Gastroesophageal sphincter (tissue), 4 donors: Measurements from ENCODE around the gene HK2. TPM values are rescaled to one million over a fixed set of nuclear protein-coding genes. Genes with fewer than 3 reads are reported as not detected.

Experiments
- ATAC-seq: fragments of 150-250 bp; one replicate; pipeline ENCODE4 v1.9.1; 2016; ENCODE audit warnings: mild to moderate bottlenecking, moderate library complexity
- H3K27ac ChIP-seq, 4 donors: fragments of 200-600 bp; sonication (generic) in 3 of 4; 1 replicate in 3 of 4; 2 replicates in 1 of 4; pipeline ENCODE4 v1.5.1; 2016 to 2019
- H3K27me3 ChIP-seq: fragments of 200-600 bp; sonication (generic); one replicate; pipeline ENCODE4 v1.5.1; 2019
- H3K36me3 ChIP-seq, 2 donors: fragments of 200-600 bp; sonication (generic); one replicate each; pipeline ENCODE4 v1.5.1; 2019; ENCODE audit warnings: control low read depth in 1 of 2
- H3K4me1 ChIP-seq, 3 donors: fragments of 200-600 bp; sonication (generic); 1 replicate in 2 of 3; 2 replicates in 1 of 3; pipeline ENCODE4 v1.5.1; 2016 to 2019; ENCODE audit warnings: control low read depth in 2 of 3
- H3K4me3 ChIP-seq, 2 donors: fragments of 200-600 bp; sonication (generic); one replicate each; pipeline ENCODE4 v1.5.1; 2019; ENCODE audit warnings: mild to moderate bottlenecking in 1 of 2, moderate library complexity in 1 of 2
- H3K9me3 ChIP-seq, 3 donors: fragments of 200-600 bp; sonication (generic); one replicate each; pipeline ENCODE4 v1.5.1; 2017 to 2019; ENCODE audit warnings: control low read depth in 2 of 3
- CTCF ChIP-seq, 4 experiments: fragments of 200-600 bp in 2 of 4; fragments of 450-650 bp in 2 of 4; sonication (generic) in 1 of 4; IDR thresholded peaks; one replicate each; pipeline ENCODE4 v1.5.1; 2017 to 2019; ENCODE audit warnings: antibody characterized with exemption in 4 of 4, mild to moderate bottlenecking in 2 of 4, moderate library complexity in 2 of 4
- EP300 ChIP-seq: sonication (generic); formaldehyde crosslinking; IDR thresholded peaks from one replicate; pipeline ENCODE4 v1.6.1; 2017; ENCODE audit warnings: antibody characterized with exemption, mild to moderate bottlenecking
- POLR2A ChIP-seq, 2 donors: fragments of 450-650 bp; IDR thresholded peaks; one replicate each; pipeline ENCODE4 v1.6.1; 2017; ENCODE audit warnings: antibody characterized with exemption in 2 of 2, mild to moderate bottlenecking in 2 of 2, moderate library complexity in 1 of 2
- POLR2AphosphoS5 ChIP-seq: sonication (generic); formaldehyde crosslinking; IDR thresholded peaks from one replicate; pipeline ENCODE4 v1.6.1; 2017; ENCODE audit warnings: antibody characterized with exemption
- WGBS, 2 donors: methylation state at CpG; one replicate each; pipeline ENCODE4 v1.1.5; 2018; ENCODE audit warnings: low coverage in 1 of 2; 5-methylcytosine and 5-hydroxymethylcytosine counted together
- total RNA-seq, 4 donors: library from RNA; depleted of rRNA; stranded (reverse); fragments of >200 nt; gene quantifications; one replicate each; pipeline ENCODE4 v1.1.0, GENCODE V29; 2016

Gene HK2
- total RNA-seq, 4 donors from 2014 or later = 0.82 to 6.1 (median 2.1) TPM

GRCh38 chr2:74925361-74925786 is 91.4 kb downstream of the HK2 start:
- no peak for ATAC-seq
- Histone ChIP-seq H3K4me1 (no peaks in the 10 kb centered on the region), H3K9me3 (peaks cover 0 to 9% (median 0%) of the 10 kb centered on the region in 3 donors), H3K27ac (no peak overlapping the region), H3K4me3 (no peak overlapping the region), H3K36me3 (peaks cover 0 to 5% of the 10 kb centered on the region in 2 donors), H3K27me3 (peaks cover 11% of the 10 kb centered on the region)
- WGBS, 2 donors = 70 to 71% methylated on average over 2 of the region's 2 CpGs
- TF ChIP-seq EP300 (no peak), CTCF (IDR thresholded peaks at IDR 0.05) (no peak), POLR2AphosphoS5 (no peak), POLR2A (IDR thresholded peaks at IDR 0.05) (no peak)

- WGBS, 2 donors = 80 to 92% methylated on average over 1 to 2 of the region's 5 CpGs
- Histone ChIP-seq H3K36me3 (peaks cover 0 to 8% of the 10 kb centered on the region in 2 donors), H3K9me3 (no peaks in the 10 kb centered on the region), H3K27me3 (no peaks in the 10 kb centered on the region), H3K4me1 (no peaks in the 10 kb centered on the region), H3K4me3 (no peak overlapping the region), H3K27ac (no peak overlapping the region)
- TF ChIP-seq POLR2A (IDR thresholded peaks at IDR 0.05) (no peak), POLR2AphosphoS5 (no peak), CTCF (IDR thresholded peaks at IDR 0.05) (no peak), EP300 (no peak)
- no peak for ATAC-seq
Measured at GRCh38 chr2:74927621-74928020, 93.7 kb downstream of the HK2 start.

GRCh38 chr2:74930811-74931486 is 97.0 kb downstream of the HK2 start:
- peaks cover 0 to 14% of the 10 kb centered on the region in 2 donors for H3K36me3 ChIP-seq
- ATAC-seq = no peak
- no peaks in the 10 kb centered on the region for H3K9me3 ChIP-seq
- TF ChIP-seq POLR2A (IDR thresholded peaks at IDR 0.05) (no peak), POLR2AphosphoS5 (no peak), CTCF (IDR thresholded peaks at IDR 0.05) (no peak), EP300 (no peak)
- H3K4me1 ChIP-seq = no peaks in the 10 kb centered on the region
- H3K27ac ChIP-seq = no peak overlapping the region
- WGBS, 2 donors = 86% methylated on average over 8 of the region's 8 CpGs
- H3K27me3 ChIP-seq = no peaks in the 10 kb centered on the region
- no peak overlapping the region for H3K4me3 ChIP-seq

GRCh38 chr2:74931940-74932339 is 98.0 kb downstream of the HK2 start:
- Histone ChIP-seq H3K4me1 (no peaks in the 10 kb centered on the region), H3K9me3 (no peaks in the 10 kb centered on the region), H3K27me3 (no peaks in the 10 kb centered on the region), H3K36me3 (peaks cover 0 to 14% of the 10 kb centered on the region in 2 donors), H3K27ac (no peak overlapping the region), H3K4me3 (no peak overlapping the region)
- 81 to 83% methylated on average over 2 of the region's 2 CpGs for WGBS, 2 donors
- TF ChIP-seq EP300 (no peak), POLR2AphosphoS5 (no peak), POLR2A (IDR thresholded peaks at IDR 0.05) (no peak), CTCF (IDR thresholded peaks at IDR 0.05) (no peak)
- no peak for ATAC-seq

GRCh38 chr2:74935975-74936391 is 102.1 kb downstream of the HK2 start:
- WGBS, 2 donors = 66 to 100% methylated on average over 3 to 4 of the region's 4 CpGs
- Histone ChIP-seq H3K4me3 (no peak overlapping the region), H3K9me3 (no peaks in the 10 kb centered on the region), H3K4me1 (no peaks in the 10 kb centered on the region), H3K27ac (no peak overlapping the region), H3K27me3 (no peaks in the 10 kb centered on the region), H3K36me3 (peaks cover 0 to 6% of the 10 kb centered on the region in 2 donors)
- TF ChIP-seq POLR2A (IDR thresholded peaks at IDR 0.05) (no peak), POLR2AphosphoS5 (no peak), CTCF (IDR thresholded peaks at IDR 0.05) (no peak), EP300 (no peak)
- no peak for ATAC-seq
